ENCODE measurements around the gene CCDC83. TPM values are rescaled to one million over a fixed set of nuclear protein-coding genes. Genes with fewer than 3 reads are reported as not detected.

CCDC83 gene
- polyA plus RNA-seq, 1 of the 3 experiments (the other 2 are of a cell fraction) = not detected

DNA sequence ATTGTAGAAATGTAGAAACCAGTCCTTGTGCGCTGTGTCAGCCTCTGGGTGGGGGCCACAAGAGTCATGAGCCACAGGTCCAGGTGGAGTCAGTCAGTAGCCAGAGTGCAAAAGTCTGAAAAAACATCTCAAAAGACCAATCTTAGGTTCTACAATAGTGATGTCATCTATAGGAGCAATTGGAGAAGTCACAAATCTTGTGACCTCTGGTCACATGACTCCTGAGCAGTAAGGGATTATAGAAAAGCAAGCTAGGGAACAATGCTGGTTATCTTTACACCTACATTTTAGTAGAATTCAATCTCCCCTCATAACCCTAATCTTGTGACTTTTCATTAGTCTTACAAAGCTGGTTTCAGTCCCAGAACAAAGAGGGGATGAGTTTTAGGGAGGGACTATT lies 82.7 kb downstream of the CCDC83 start:
- H3K4me2 ChIP-seq = no peak overlapping the region
- WGBS (ENCODE audit: low lambda C conversion rate) = 100% methylated on average over 1 of the region's 1 CpG
- H4K20me1 ChIP-seq (ENCODE audit: insufficient read depth) = no peaks in the 10 kb centered on the region
- H2AFZ ChIP-seq (ENCODE audit: low read depth) = no peak overlapping the region
- no peak for DNase-seq
- H3F3A ChIP-seq (replicated peaks; ENCODE audit: insufficient read depth) = no peaks in the 10 kb centered on the region
- ChIA-PET CTCF (interaction anchor here (1.0 kb wide), 1 partner anchor 281 kb away, joined by 3 read pairs; no protein-coding TSS in a partner anchor), POLR2A (no interaction called here)
- H3K9ac ChIP-seq = no peak overlapping the region
- no peaks in the 10 kb centered on the region for H3K9me2 ChIP-seq
- H3K9me3 ChIP-seq = no peaks in the 10 kb centered on the region
- no peaks in the 10 kb centered on the region for H3K36me3 ChIP-seq (replicated peaks in 1 of 2; ENCODE audit: control insufficient read depth in 1 of 2, insufficient read depth in 2 of 2, low read length in 1 of 2)
- no peak overlapping the region for H3K27ac ChIP-seq (ENCODE audit: low read depth in 2 of 2, low read length in 1 of 2)
- TF ChIP-seq TEAD4 (IDR thresholded peaks at IDR 0.05; ENCODE audit: borderline replicate concordance, insufficient read depth) = no peak
- TF ChIP-seq NFIC (IDR thresholded peaks at IDR 0.05; ENCODE audit: borderline replicate concordance) = no peak
- TF ChIP-seq YY1 (IDR thresholded peaks at IDR 0.05; ENCODE audit: low read depth) = no peak
- no peak for TF ChIP-seq RAD21 (IDR thresholded peaks at IDR 0.05; ENCODE audit: low read length)
- no peak for TF ChIP-seq EP300 (IDR thresholded peaks at IDR 0.05; ENCODE audit: borderline replicate concordance in 1 of 2, low read depth in 1 of 2, low read length in 1 of 2)
- TF ChIP-seq, protein P1, sequence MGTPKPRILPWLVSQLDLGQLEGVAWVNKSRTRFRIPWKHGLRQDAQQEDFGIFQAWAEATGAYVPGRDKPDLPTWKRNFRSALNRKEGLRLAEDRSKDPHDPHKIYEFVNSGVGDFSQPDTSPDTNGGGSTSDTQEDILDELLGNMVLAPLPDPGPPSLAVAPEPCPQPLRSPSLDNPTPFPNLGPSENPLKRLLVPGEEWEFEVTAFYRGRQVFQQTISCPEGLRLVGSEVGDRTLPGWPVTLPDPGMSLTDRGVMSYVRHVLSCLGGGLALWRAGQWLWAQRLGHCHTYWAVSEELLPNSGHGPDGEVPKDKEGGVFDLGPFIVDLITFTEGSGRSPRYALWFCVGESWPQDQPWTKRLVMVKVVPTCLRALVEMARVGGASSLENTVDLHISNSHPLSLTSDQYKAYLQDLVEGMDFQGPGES (IDR thresholded peaks at IDR 0.05; ENCODE audit: low read depth, low read length) = no peak
- no peak for TF ChIP-seq CHD2 (IDR thresholded peaks at IDR 0.05; ENCODE audit: low read length, partially characterized antibody)
- no peak for TF ChIP-seq EZH2phosphoT487 (IDR thresholded peaks at IDR 0.05; ENCODE audit: borderline replicate concordance, low read depth)
- TF ChIP-seq, protein P2, sequence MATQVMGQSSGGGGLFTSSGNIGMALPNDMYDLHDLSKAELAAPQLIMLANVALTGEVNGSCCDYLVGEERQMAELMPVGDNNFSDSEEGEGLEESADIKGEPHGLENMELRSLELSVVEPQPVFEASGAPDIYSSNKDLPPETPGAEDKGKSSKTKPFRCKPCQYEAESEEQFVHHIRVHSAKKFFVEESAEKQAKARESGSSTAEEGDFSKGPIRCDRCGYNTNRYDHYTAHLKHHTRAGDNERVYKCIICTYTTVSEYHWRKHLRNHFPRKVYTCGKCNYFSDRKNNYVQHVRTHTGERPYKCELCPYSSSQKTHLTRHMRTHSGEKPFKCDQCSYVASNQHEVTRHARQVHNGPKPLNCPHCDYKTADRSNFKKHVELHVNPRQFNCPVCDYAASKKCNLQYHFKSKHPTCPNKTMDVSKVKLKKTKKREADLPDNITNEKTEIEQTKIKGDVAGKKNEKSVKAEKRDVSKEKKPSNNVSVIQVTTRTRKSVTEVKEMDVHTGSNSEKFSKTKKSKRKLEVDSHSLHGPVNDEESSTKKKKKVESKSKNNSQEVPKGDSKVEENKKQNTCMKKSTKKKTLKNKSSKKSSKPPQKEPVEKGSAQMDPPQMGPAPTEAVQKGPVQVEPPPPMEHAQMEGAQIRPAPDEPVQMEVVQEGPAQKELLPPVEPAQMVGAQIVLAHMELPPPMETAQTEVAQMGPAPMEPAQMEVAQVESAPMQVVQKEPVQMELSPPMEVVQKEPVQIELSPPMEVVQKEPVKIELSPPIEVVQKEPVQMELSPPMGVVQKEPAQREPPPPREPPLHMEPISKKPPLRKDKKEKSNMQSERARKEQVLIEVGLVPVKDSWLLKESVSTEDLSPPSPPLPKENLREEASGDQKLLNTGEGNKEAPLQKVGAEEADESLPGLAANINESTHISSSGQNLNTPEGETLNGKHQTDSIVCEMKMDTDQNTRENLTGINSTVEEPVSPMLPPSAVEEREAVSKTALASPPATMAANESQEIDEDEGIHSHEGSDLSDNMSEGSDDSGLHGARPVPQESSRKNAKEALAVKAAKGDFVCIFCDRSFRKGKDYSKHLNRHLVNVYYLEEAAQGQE (IDR thresholded peaks at IDR 0.05; ENCODE audit: low read depth, low read length) = no peak
- TF ChIP-seq, protein P3, sequence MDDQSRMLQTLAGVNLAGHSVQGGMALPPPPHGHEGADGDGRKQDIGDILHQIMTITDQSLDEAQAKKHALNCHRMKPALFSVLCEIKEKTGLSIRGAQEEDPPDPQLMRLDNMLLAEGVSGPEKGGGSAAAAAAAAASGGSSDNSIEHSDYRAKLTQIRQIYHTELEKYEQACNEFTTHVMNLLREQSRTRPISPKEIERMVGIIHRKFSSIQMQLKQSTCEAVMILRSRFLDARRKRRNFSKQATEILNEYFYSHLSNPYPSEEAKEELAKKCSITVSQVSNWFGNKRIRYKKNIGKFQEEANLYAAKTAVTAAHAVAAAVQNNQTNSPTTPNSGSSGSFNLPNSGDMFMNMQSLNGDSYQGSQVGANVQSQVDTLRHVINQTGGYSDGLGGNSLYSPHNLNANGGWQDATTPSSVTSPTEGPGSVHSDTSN (IDR thresholded peaks at IDR 0.05) = no peak
- no peak for TF ChIP-seq GABPA (IDR thresholded peaks at IDR 0.05; ENCODE audit: low read depth)
- no peak for TF ChIP-seq FOSL2 (IDR thresholded peaks at IDR 0.05; ENCODE audit: borderline replicate concordance, low read depth)
- no peak for TF ChIP-seq NRF1 (IDR thresholded peaks at IDR 0.05; ENCODE audit: low read depth, low read length)
- TF ChIP-seq FOXM1 (IDR thresholded peaks at IDR 0.05; ENCODE audit: low read depth) = no peak
- no peaks in the 10 kb centered on the region for H3K4me1 ChIP-seq (ENCODE audit: control insufficient read depth in 1 of 2, insufficient read depth in 2 of 2, low read depth in 1 of 2, low read length in 1 of 2)
- H3K79me2 ChIP-seq (ENCODE audit: insufficient read depth) = no peaks in the 10 kb centered on the region
- no peaks in the 10 kb centered on the region for H3K27me3 ChIP-seq (ENCODE audit: insufficient read depth)
- H3K4me3 ChIP-seq (ENCODE audit: low read depth in 2 of 2, low read length in 1 of 2) = no peak overlapping the region
